T1000 (cell line): Measurements from ENCODE around the gene THUMPD1.
"Not testable (repeated sequence)": the region's sequence is repeated elsewhere in the genome, so short reads cannot be mapped to it uniquely, and the experiment has no call there.

Experiments
- DNase-seq: peaks from one replicate; lab custom pipeline; 2025; ENCODE audit warnings: mixed read lengths; lab: John Stamatoyannopoulos, UW

The THUMPD1 gene

GRCh38 chr16:20694096-20694495 lies 47.5 kb downstream of the THUMPD1 start:
- DNase-seq, result not testable (repeated sequence)

- DNase-seq, result no peak
Measured at GRCh38 chr16:20689668-20690067, 52.0 kb downstream of the THUMPD1 start.

GRCh38 chr16:20683812-20684211 lies 57.8 kb downstream of the THUMPD1 start:
- no peak for DNase-seq
